ENCODE results near the gene PRR5. TPM values are rescaled to one million over a fixed set of nuclear protein-coding genes. Genes with fewer than 3 reads are reported as not detected.

PRR5 gene
- total and polyA plus RNA-seq, 2 donors (not counting 1 experiment from before 2014, with no cell fraction given) = 18.4 to 36.1 TPM

GRCh38 chr22:44677871-44678555, 24.0 kb upstream of the PRR5 start:
- POLR2A ChIA-PET = no interaction called here
- peak overlapping the region; percentile 61 for H2AFZ ChIP-seq (ENCODE audit: insufficient read depth, low read depth, low read length, poor library complexity, severe bottlenecking)
- Mint-ChIP-seq H3K27me3 (peaks cover 19% of the 10 kb centered on the region), H3K4me3 (no peak overlapping the region), H3K4me1 (peaks cover 18% of the 10 kb centered on the region), H3K27ac (no peak overlapping the region), H3K9me3 (ENCODE audit: insufficient read depth) (no peaks in the 10 kb centered on the region)
- no peak overlapping the region for H3K4me3 ChIP-seq (ENCODE audit: control extremely low read depth in 1 of 5, extremely low read depth in 1 of 5, insufficient read depth in 1 of 5, low read depth in 2 of 5, low read length in 4 of 5)
- peaks cover 0 to 2% (median 0%) of the 10 kb centered on the region in 3 donors for H3K9me3 ChIP-seq (ENCODE audit: control extremely low read depth in 1 of 3, control insufficient read depth in 2 of 3, insufficient read depth in 1 of 3, low read length in 2 of 3)
- peaks cover 0 to 11% (median 5%) of the 10 kb centered on the region in 4 experiments for H3K27me3 ChIP-seq (replicated peaks in 1 of 4; ENCODE audit: control extremely low read depth in 1 of 4, control insufficient read depth in 3 of 4, insufficient read depth in 4 of 4, low read length in 3 of 4)
- H3K4me1 ChIP-seq (ENCODE audit: control insufficient read depth in 2 of 2, insufficient read depth in 2 of 2, low read length in 2 of 2) = peaks cover 13 to 29% of the 10 kb centered on the region in 2 donors
- CTCF ChIA-PET = interaction anchor here (1.2 kb wide), 1 partner anchor 57 kb away, joined by 3 read pairs; no protein-coding TSS in a partner anchor
- no peak overlapping the region for H3K27ac ChIP-seq (ENCODE audit: low read length in 2 of 2)
- TF ChIP-seq EZH2 (IDR thresholded peaks at IDR 0.05; ENCODE audit: borderline replicate concordance, insufficient read depth, low read depth, low read length, poor library complexity, severe bottlenecking) (no peak), CTCF (IDR thresholded peaks at IDR 0.05) (no peak)
- H3K9ac ChIP-seq (ENCODE audit: low read length) = no peak overlapping the region
- H3K4me2 ChIP-seq (replicated peaks; ENCODE audit: low read depth, low read length, poor library complexity, severe bottlenecking) = peak overlapping the region; percentile 63
- no peaks in the 10 kb centered on the region for H3K79me2 ChIP-seq (ENCODE audit: control insufficient read depth, insufficient read depth, low read length)
- DNase-seq (no peak), ATAC-seq (ENCODE audit: low read depth) (no peak)
- H3K36me3 ChIP-seq (replicated peaks in 1 of 2; ENCODE audit: control extremely low read depth in 1 of 2, control insufficient read depth in 1 of 2, extremely low read depth in 1 of 2, insufficient read depth in 2 of 2, low read length in 1 of 2) = no peaks in the 10 kb centered on the region
- H4K20me1 ChIP-seq (ENCODE audit: control insufficient read depth, insufficient read depth, low read length, poor library complexity, severe bottlenecking) = no peaks in the 10 kb centered on the region
- intact Hi-C loops (cut with micrococcal nuclease) = no loop called here
- 68% methylated on average over 11 of the region's 18 CpGs for WGBS (ENCODE audit: insufficient coverage)

- peaks cover 0 to 10% (median 5%) of the 10 kb centered on the region in 4 experiments for H3K27me3 ChIP-seq (replicated peaks in 1 of 4; ENCODE audit: control extremely low read depth in 1 of 4, control insufficient read depth in 3 of 4, insufficient read depth in 4 of 4, low read length in 3 of 4)
- peaks cover 0 to 2% (median 0%) of the 10 kb centered on the region in 3 donors for H3K9me3 ChIP-seq (ENCODE audit: control extremely low read depth in 1 of 3, control insufficient read depth in 2 of 3, insufficient read depth in 1 of 3, low read length in 2 of 3)
- ChIA-PET CTCF (interaction anchor here (1.2 kb wide), 1 partner anchor 56 kb away, joined by 3 read pairs; no protein-coding TSS in a partner anchor), POLR2A (no interaction called here)
- intact Hi-C loops (cut with micrococcal nuclease) = no loop called here
- no peak overlapping the region for H3K4me2 ChIP-seq (replicated peaks; ENCODE audit: low read depth, low read length, poor library complexity, severe bottlenecking)
- WGBS (ENCODE audit: insufficient coverage) = 91% methylated on average over 13 of the region's 18 CpGs
- no peak overlapping the region for H2AFZ ChIP-seq (ENCODE audit: insufficient read depth, low read depth, low read length, poor library complexity, severe bottlenecking)
- Mint-ChIP-seq H3K9me3 (ENCODE audit: insufficient read depth) (no peaks in the 10 kb centered on the region), H3K27ac (no peak overlapping the region), H3K4me3 (no peak overlapping the region), H3K27me3 (peaks cover 15% of the 10 kb centered on the region), H3K4me1 (peaks cover 22% of the 10 kb centered on the region)
- no peaks in the 10 kb centered on the region for H4K20me1 ChIP-seq (ENCODE audit: control insufficient read depth, insufficient read depth, low read length, poor library complexity, severe bottlenecking)
- H3K27ac ChIP-seq (ENCODE audit: low read length in 2 of 2) = no peak overlapping the region
- no peak for TF ChIP-seq EZH2 (IDR thresholded peaks at IDR 0.05; ENCODE audit: borderline replicate concordance, insufficient read depth, low read depth, low read length, poor library complexity, severe bottlenecking)
- no peak for TF ChIP-seq CTCF (IDR thresholded peaks at IDR 0.05)
- no peak for DNase-seq
- no peak for ATAC-seq (ENCODE audit: low read depth)
- no peak overlapping the region for H3K9ac ChIP-seq (ENCODE audit: low read length)
- no peaks in the 10 kb centered on the region for H3K36me3 ChIP-seq (replicated peaks in 1 of 2; ENCODE audit: control extremely low read depth in 1 of 2, control insufficient read depth in 1 of 2, extremely low read depth in 1 of 2, insufficient read depth in 2 of 2, low read length in 1 of 2)
- peaks cover 13 to 36% of the 10 kb centered on the region in 2 donors for H3K4me1 ChIP-seq (ENCODE audit: control insufficient read depth in 2 of 2, insufficient read depth in 2 of 2, low read length in 2 of 2)
- H3K79me2 ChIP-seq (ENCODE audit: control insufficient read depth, insufficient read depth, low read length) = no peaks in the 10 kb centered on the region
- no peak overlapping the region for H3K4me3 ChIP-seq (ENCODE audit: control extremely low read depth in 1 of 5, extremely low read depth in 1 of 5, insufficient read depth in 1 of 5, low read depth in 2 of 5, low read length in 4 of 5)
Measured at GRCh38 chr22:44678556-44679305, 23.3 kb upstream of the PRR5 start.

Data from B cell (primary cell).